GM21367 (cell line): ENCODE measurements around the gene ZNF648.
"Not testable (repeated sequence)": the region's sequence is repeated elsewhere in the genome, so short reads cannot be mapped to it uniquely, and the experiment has no call there.

Experiments used
- ATAC-seq: cut with Tn5 transposase; IDR thresholded peaks from one replicate; pipeline ENCODE4 v1.9.1; 2021; ENCODE audit not compliant: unreplicated experiment

Gene ZNF648, protein sequence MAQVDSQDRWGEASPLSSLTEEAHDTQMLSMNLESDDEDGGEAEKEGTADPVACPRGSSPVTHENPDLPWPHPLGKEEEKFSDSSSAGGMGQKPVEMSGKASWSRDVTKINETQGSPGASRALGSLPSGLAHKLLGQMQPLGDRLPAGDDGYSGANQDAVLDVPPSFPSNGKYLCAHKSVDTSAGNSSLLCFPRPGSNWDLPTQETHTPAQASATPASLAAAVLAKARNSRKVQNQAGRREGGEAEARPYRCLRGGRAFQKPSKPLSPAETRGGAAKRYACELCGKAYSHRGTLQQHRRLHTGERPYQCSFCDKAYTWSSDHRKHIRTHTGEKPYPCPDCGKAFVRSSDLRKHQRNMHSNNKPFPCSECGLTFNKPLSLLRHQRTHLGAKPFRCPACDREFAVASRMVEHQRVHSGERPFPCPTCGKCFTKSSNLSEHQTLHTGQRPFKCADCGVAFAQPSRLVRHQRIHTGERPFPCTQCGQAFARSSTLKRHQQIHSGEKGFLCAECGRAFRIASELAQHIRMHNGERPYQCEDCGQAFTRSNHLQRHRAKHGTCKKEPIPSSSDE

DNA sequence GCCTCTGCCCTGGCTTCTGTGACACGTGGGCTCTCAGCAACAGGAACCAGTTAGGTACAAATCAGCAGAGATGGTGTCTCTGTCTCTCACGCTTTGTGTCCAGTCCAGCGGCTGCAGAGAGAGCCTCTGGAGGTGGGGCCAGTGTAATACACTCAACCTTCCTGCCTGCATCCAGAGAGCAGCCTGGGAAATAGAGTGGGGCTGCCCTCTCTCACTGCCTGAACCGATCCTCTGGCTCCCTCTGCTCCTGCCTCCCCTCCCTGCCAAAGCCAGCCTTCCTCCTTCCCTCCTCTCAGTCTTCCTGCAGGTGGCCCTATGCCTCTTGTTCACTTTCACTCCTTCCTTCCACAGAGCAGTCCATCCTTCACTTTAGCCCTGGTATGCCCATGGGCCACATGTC lies at the start of gene ZNF648:
TSS of gene ZNF648 (minus strand) at position 119 of the 400 bp plus-strand sequence. CDS start 3,702 bp downstream, outside the sequence.
- no peak for ATAC-seq

DNA sequence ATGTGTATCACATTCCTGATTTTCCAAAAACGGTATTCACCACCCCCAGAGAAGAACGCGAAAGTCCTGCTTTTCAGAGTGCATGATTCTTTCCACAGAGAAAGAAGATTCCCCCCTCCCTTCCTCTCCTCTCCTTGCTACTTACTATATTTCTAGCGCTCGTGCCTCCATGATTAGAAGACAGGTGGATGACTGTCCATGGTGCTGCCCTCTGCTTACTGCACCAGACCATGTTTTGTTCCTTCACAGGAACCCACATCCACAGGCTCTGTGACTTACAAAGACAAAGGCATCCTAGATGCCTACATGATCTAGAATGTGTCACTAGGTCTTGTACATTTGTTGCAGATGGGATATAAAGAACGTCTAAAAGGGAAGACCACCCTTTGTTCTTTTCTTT lies 49.1 kb upstream of the ZNF648 start:
- ATAC-seq = no peak

DNA sequence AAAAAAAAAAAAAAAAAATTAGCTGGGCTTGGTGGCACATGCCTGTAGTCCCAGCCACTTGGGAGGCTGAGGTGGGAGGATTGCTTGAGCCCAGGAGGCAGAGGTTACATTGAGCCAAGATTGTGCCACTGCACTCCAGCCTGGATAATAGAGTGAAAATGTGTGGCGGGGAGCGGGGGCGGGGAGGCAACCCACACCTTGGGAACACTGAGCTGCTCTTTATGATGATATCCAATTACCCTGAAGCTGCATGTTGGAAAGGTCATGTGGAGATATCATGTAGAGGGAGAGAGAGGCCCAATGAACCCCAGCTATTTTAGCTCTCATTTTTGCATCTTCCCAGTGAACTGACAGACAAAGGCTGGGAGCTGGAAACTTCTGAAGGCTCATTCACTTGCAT lies 48.3 kb upstream of the ZNF648 start:
- ATAC-seq = no peak

DNA sequence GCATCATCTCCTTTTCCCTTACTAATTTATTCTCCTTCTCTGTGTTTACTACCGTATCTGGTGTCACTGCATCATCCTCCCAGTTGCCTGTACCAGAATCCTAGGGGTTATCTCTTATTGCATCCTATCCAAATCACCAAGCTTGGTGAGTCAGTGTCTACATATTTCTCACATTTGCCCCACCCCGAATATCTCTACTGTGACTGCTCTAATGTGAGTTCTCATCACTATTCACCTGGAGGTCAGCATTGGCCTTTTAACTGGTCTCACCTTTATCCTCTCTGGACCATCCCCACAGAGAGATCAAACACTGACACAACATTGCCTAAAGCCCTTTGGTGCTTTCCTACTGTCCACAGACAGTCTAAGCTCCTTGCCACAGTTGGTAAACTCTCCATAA lies 45.7 kb upstream of the ZNF648 start:
- no peak for ATAC-seq

DNA sequence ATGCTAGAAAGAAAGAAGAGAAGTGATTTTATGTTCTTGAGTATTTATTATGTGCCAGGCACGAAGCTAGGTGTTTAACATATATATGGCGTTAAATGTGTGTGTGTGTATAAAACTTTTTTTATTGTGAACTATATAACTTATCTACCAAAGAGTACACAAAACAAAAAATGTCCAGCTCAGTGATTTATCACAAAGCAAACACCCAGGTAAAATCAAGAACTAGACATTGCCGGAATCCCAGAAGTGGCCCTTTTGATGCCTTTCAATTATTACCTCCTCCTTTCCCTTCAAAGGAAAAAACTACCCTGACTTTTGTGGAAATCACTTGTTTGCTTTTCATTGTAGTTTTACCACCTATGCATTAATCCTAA lies 40.5 kb upstream of the ZNF648 start:
- no peak for ATAC-seq

DNA sequence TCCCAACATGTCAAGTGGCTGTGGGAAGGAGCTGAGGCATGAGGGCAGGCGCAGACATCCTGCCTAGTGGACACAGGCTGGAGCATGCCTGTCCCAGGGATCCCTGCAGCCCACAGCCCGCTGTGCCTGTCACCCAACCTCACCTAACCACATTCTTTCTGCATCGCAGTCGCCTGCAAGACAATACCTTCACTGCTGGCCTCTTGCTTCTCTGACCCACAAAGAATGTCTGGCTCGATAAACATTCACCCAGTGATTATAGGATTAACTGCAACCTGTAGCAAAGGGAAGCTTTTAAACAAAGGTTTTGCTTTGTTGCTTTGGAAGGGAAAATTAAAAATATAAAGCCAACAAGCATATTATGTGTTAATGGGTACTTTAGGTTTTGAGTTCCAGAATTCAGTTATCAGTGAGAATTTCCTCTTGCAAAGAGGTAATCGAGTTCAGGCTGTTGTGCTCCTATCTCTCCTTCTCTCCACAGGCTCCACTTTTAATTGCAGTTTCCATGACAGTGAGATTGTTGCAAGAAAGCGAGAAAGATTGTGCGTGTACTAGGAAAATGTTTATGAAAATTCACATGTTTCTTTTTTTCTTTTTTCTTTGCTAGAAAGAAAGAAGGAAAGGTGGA lies 40.0 kb upstream of the ZNF648 start:
- ATAC-seq = no peak

DNA sequence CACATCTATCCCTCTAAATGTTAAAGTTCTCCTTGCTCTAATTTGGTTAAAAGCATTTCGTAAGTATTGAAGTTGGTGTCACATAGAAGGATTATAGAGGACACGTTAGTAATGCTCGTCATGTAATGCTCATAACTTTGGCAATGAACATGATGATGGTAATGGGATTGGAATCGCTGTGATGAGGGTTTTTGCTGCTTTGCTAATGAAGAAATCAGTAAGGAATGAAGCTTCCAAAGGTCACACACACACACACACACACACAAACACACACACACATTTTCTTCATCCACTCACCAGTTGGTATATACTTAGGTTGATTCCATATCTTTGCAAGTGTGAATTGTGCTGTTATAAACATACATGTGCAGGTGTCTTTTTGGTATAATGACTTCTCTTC lies 36.8 kb upstream of the ZNF648 start:
- no peak for ATAC-seq

DNA sequence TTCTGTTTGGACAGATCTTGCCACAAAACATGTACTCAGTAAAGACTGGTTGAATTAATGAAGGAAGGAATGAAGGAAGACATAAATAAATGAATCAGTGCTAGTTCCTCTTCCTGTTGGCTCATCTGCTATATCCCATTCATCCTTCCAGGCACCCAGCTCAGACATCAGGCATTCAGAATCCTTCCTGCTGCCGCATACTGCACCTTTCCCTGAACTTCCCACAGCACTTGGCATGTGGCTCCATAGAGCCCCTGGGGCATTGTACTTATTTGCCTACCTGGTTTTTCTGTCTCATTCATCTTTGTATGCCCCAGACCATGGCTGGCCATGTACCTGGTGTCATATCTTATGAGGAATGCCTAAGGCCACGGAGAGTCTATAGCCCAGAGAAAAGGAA lies 34.4 kb upstream of the ZNF648 start:
- ATAC-seq = no peak

DNA sequence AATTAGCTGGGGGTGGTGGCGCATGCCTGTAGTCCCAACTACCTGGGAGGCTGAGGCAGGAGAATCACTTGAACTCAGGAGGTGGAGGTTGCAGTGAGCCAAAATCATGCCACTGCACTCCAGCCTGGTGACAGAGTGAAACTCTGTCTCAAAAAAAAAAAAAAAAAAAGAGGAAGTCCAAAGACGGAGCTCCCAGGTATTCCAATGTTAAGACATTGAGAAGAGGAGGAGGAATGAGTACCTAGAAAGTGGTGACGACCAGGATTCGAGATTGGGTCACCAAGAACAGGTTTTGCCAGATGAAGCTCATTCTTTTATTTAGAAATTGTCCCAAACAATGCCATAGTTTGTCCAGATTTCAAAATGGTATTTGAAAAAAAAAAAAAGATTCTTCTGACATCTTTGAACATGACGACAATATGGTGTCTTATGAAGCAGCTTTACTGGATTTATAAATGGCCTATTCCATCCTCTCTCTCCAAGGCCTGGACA lies 33.0 kb upstream of the ZNF648 start:
- not testable (repeated sequence) for ATAC-seq

DNA sequence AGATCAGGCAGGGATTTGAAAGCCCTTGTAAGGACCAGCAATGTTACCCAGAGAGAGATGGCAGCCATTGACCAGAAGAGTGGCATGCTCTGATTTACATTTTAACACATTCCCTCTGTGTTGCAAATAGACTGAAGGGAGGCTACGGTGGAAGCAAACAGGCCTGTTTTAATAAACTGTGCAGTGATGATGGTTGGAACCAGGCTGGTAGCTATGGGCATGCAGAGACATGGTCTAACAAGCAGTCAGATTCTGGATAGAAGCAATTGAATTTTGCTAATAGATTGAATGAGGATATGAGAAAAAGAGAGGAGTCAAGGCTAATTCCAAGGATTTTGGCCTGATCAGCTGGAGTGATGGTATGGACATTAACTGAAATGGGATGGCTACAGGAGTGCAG lies 32.3 kb upstream of the ZNF648 start:
- ATAC-seq = no peak

DNA sequence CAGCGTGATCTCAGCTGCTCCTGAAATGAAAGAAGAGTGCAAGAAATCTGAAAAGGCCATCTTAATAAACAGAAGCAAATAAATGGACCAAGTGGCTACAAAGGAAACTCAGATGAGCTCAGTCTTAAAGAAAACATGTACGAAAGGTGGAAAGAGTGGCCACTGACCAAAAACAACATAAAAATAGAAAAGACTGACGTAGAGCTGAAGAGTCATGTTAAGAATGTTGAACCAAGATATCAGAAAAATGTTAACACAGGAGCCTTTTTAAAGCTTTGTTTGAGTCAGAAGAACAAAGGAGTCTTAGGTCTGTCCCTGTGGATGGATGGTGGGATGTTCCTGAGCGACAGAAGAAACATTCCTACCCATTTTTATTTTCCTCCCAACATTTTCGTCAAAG lies 30.8 kb upstream of the ZNF648 start:
- ATAC-seq = no peak

DNA sequence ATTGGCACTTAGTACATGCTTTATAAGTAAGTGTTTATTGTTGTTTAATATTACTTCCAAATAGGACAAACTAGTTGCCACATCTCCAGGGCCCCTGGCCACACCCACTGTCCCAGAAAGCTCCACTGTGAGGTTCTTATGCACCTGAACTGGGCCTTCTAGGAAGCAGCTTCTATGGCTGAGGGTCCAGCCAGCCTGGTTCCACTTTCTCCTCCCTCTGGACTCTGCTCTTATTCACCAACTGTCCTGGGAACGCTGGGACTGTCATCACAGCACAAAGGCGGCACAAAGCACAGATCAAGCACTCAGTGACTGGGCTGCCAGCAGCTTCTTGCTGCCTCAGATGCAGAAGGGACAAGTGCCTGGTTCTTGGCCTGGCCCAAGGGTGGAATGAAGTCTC lies 29.6 kb upstream of the ZNF648 start:
- ATAC-seq = no peak

DNA sequence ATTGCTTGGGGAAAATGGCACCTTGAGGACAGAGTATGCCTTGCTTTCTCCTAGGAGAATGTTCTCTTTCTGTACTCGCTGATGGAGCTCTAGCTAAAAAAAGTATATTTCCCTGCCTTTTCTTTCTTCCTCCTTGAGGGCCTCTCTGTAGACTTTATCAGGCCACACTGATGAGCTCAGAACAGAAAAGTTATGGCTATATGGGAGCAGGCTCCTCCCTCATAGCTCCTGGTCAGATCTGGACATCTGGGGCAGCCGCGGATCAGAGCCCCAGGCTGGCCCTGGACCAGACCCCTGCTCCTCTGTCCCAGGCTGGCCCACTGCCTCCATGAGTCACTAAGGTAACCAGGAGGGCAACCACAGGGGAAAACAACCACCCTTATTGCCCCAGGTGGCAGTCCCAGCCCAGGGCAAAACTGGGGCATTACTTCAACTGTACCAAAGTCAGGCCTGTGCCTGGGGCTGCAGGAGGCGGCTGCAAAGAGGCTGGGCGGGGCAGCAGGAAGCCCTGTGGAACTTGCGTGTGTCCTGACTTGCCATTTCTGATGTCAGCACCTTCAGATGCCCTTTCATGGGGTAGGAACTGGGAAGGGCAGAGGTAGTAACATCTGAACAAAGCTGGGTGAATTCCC lies 26.3 kb upstream of the ZNF648 start:
- ATAC-seq = no peak

DNA sequence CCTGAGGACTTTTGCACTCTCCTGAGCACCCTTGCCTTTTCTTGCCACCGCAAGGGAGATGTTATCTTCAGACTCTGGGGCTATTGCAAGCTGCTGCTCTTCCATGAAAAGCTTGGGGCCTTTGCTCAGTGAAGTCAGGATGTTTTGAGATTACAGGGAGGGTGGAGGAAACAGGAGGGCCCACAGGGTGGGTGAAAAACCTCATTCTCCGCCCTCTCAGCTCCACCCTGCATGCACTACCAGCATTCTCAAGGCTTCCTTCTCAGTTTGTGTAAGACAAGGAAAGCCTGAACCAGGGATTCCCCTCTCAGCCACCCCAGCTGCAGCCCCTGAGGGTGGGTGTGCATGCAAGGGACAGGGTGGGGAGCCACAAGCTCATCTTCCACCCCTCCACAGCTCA lies 25.8 kb upstream of the ZNF648 start:
- ATAC-seq = no peak

DNA sequence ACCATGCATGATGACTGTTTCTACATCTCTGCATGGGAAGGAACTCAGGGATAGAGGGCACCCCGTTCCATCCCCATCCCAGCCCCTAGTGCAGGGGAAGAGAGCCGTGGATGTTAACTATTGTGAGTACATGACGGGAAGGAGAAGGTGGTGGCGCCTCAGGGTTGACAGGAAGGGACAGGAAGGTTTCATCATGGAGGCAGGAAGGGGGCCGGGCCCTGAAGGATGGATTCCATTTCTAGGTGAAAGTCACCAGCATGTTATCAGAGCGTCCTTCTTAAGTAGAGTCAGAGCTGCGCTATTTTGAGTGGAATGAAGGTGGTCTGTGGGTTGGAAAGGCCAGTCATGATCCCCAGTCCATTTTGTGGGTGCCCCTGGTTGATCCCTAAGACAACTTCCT lies 25.1 kb upstream of the ZNF648 start:
- no peak for ATAC-seq

DNA sequence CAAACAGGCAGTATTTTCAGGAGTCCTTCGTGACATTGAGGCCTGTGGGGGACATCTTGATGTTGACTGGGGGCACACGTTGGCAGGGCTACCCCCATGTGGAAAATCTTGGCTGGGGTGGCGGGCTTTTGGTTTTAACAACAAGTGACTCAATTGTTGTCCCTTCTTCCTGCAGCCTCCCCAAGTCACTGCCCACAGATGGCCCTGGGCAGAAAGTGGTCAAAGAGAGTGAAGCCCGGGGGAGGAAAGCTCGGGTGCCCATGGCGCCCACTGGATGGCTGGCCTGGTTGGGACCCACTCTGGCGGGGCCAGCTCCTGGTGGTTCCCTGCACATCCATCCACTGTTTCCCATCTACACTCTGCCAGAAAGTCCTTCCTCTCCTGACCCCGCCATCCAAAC lies 24.6 kb upstream of the ZNF648 start:
- no peak for ATAC-seq

DNA sequence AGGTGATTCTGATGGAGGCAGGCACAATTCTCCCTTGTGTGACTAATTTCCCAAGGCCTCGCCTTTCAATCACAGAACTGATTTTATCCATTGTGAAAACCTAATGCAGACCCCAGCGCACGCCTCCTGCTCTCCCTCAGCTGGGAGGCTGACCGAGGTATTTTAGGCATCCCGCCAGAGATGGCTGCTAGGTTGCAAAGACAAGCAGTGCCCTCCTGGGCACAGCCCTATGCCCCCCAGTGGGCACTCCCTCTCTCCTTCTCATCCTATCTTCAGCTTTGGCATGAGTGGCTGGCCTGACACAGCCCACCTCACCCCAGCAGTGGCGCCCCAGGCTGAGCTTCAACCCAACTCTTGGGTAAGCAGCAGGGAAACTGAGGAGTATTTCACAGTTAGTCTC lies 24.2 kb upstream of the ZNF648 start:
- ATAC-seq = no peak

DNA sequence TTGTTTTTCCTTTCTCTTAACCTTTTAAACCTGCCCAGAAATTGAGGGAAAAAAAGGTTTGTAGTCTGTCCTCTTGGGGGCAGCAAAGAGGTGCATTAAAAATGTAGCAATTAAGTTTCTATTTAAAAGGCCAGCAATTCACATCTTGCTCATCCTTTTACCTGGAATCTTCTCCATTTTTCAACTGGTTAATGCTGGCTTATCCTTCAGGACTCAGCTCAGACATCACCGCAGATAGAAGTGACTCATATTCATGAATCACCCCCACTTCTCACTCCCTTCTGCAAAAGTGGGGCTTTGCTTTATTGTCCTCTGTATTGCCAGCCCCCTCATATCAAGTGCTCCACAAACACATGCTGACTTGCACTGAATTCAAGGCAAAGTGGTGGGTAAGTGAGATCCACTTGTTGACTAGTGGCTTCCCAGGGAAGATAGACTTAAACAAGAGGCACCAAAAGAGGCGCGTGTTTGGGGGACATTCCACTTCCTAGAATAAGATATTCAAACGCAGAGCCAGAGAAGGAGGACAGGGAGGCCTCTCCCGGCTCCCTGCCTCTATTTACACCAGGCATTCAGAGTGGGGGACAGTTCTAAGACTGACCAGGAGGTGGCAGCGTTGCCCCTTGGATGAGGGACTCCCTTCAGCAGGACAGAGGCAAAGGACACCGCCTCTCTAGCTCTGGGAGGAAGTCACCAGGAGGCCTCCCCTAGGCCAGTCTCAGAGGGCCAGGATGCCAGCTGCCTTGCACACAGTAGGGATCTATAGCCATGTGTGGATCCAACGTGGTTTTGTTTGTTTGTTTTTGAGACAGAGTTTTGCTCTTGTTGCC lies 23.2 kb upstream of the ZNF648 start:
- ATAC-seq = peak; percentile 60

DNA sequence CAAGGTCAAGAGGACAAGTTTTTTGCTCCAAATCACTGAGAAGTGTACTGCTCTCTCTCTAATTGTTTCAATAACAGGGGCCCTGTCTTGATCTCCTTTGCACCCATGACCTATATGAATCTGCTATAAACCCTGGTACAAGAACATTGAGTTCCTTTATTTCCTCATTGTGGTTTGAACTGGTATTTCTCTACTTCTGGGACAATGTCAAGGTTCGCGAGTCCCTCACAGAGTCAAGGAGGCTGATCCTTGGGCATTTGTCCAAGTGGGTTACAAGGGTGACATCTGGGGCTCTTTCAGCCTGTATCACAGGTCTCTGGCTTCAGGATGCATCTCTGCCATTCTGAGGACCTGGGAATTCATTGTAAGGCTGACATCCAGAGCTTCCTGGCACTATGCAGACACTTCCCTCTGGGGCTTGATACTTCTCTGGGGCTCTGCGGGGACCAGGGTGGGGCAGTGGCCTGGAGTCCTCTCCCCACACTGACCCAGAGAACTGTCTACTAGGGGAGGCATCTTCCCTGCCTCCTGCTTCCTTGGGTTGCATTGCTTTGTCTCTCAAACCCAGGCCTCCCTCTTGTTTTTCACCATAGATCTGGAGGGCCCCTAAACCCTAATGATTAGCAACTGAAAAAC lies 22.5 kb upstream of the ZNF648 start:
- ATAC-seq = no peak

DNA sequence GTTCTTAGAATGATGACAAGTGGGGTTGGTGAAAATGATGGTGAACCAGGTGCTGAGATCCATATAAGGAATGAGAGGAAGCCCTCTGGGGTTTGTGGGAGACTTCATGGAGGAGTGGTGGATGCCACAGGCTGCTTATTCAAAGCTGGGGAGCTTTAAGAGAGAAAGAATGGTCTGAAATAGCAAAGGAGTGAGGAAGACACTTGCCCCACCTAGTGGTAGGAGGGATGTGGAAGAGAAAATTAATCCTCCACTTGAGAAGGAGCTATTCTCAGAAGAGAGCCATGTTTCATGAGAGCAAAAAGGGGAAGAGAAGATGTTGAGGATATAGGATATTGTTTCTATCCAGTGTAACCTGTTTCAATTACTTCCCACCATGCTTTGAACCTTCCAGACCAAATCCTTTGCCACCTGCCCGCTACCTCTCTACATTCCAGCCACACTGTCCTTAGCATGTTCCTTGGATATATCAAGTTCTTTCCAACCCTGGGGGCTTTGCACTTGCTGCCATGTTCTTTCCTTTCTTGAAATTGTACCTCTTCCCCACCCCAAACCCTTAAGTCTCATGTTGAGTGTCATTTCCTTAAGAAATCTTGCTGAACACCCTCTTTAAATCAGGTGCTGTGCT lies 19.6 kb upstream of the ZNF648 start:
- no peak for ATAC-seq
